OCI-LY3 (cell line): ENCODE measurements around the gene PDE4A.

ENCODE experiments used
- EZH2phosphoT487 ChIP-seq: fragments of 200-600 bp; shearing (Covaris generic); IDR thresholded peaks from 2 replicates; pipeline ENCODE4 v1.6.1; 2018; ENCODE audit warnings: antibody characterized with exemption, mixed run types, low read depth
- TF ChIP-seq, protein P1 (sequence below): fragments of 200-600, 300-600 bp; sonication (generic); IDR thresholded peaks from 2 replicates; pipeline ENCODE4 v1.5.1; 2014; ENCODE audit warnings: antibody characterized with exemption, low read length, low read depth

DNA sequence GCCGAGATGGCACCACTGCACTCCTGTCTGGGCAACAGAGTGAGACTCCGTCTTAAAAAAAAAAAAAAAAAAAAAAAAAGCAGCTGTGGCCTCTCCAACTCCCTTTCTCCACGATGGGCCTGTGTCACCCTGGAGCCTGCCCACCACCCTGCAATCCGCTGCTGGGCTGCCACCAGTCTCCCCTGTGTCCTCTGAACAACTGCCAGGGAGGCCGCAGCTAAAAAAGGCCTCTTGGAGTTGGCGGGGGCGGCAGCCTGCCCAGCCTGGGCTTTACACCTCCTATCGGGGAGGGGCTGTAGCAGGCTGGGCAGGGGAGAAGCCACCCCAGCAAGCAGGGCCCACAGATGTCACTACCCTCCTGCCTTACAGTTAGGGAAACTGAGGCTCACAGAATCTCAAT is 20.5 kb upstream of the PDE4A start:
- TF ChIP-seq, protein P1, sequence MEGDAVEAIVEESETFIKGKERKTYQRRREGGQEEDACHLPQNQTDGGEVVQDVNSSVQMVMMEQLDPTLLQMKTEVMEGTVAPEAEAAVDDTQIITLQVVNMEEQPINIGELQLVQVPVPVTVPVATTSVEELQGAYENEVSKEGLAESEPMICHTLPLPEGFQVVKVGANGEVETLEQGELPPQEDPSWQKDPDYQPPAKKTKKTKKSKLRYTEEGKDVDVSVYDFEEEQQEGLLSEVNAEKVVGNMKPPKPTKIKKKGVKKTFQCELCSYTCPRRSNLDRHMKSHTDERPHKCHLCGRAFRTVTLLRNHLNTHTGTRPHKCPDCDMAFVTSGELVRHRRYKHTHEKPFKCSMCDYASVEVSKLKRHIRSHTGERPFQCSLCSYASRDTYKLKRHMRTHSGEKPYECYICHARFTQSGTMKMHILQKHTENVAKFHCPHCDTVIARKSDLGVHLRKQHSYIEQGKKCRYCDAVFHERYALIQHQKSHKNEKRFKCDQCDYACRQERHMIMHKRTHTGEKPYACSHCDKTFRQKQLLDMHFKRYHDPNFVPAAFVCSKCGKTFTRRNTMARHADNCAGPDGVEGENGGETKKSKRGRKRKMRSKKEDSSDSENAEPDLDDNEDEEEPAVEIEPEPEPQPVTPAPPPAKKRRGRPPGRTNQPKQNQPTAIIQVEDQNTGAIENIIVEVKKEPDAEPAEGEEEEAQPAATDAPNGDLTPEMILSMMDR: no peak
- no peak for TF ChIP-seq EZH2phosphoT487
